Caco-2 (cell line): ENCODE data around the gene MTG1. TPM values are rescaled to one million over a fixed set of nuclear protein-coding genes. Genes with fewer than 3 reads are reported as not detected.
"Not testable (repeated sequence)": the region's sequence is repeated elsewhere in the genome, so short reads cannot be mapped to it uniquely, and the experiment has no call there.

Source experiments
- BruUV-seq: library from RNA; stranded (reverse); fragments of 400-500 nt; replicated peaks from 2 replicates; lab custom pipeline; 2021; lab: Mats Ljungman, UMichigan
- CTCF ChIA-PET: fragments of 300-600 bp; sonication (Branson Sonifier 250); formaldehyde crosslinking; loops from one replicate; lab custom pipeline; 2022; ENCODE audit warnings: antibody characterized with exemption; lab: Charles Lee
- POLR2A ChIA-PET: fragments of 300-600 bp; sonication (Branson Sonifier 250); formaldehyde crosslinking; loops from one replicate; lab custom pipeline; 2022; ENCODE audit warnings: antibody characterized with exemption; lab: Charles Lee
- DNase-seq, 2 experiments: peaks; one replicate each; pipeline versions ENCODE4 v3.0.0 to v3.0.0-alpha.2; 2020 to 2022
- H3K27me3 ChIP-seq: replicated peaks from 2 replicates; pipeline ENCODE4 v1.6.0; 2011; ENCODE audit warnings: low read length; ENCODE audit not compliant: control insufficient read depth, insufficient read depth
- H3K36me3 ChIP-seq: 2 replicates; pipeline ENCODE4 v1.5.1; 2011; ENCODE audit warnings: low read length; ENCODE audit not compliant: control insufficient read depth, insufficient read depth
- H3K4me1 ChIP-seq: fragments of 250-450 bp; sonication (Bioruptor Pico); 2 replicates; pipeline ENCODE4 v1.5.1; 2020; ENCODE audit warnings: mild to moderate bottlenecking
- H3K4me3 ChIP-seq: 2 replicates; pipeline ENCODE4 v1.5.1; 2011; ENCODE audit warnings: low read depth, mild to moderate bottlenecking, control low read depth, low read length
- H3K9me3 ChIP-seq: fragments of 250-450 bp; sonication (Bioruptor Pico); 2 replicates; pipeline ENCODE4 v1.5.1; 2020; ENCODE audit warnings: mild to moderate bottlenecking, moderate library complexity
- H3K27ac Mint-ChIP-seq: one replicate; pipeline ENCODE4 v1.8.0; 2022; ENCODE audit warnings: mixed read lengths; ENCODE audit not compliant: unreplicated experiment
- H3K27me3 Mint-ChIP-seq: one replicate; pipeline ENCODE4 v1.8.0; 2022; ENCODE audit warnings: mixed read lengths; ENCODE audit not compliant: insufficient read depth, unreplicated experiment
- H3K36me3 Mint-ChIP-seq: one replicate; pipeline ENCODE4 v1.8.0; 2022; ENCODE audit warnings: mild to moderate bottlenecking, mixed read lengths; ENCODE audit not compliant: insufficient read depth, unreplicated experiment
- H3K4me1 Mint-ChIP-seq: one replicate; pipeline ENCODE4 v1.8.0; 2022; ENCODE audit warnings: low read depth, mixed read lengths; ENCODE audit not compliant: unreplicated experiment
- H3K4me3 Mint-ChIP-seq: one replicate; pipeline ENCODE4 v1.8.0; 2022; ENCODE audit warnings: mild to moderate bottlenecking, moderate library complexity, mixed read lengths; ENCODE audit not compliant: unreplicated experiment
- H3K9me3 Mint-ChIP-seq: one replicate; pipeline ENCODE4 v1.8.0; 2022; ENCODE audit warnings: mixed read lengths; ENCODE audit not compliant: unreplicated experiment
- intact Hi-C: fragments of 100-400 bp; cut with micrococcal nuclease; formaldehyde crosslinking; loops from one replicate; pipeline ENCODE4 v1.10.0; 2022; ENCODE audit not compliant: unreplicated experiment
- total RNA-seq: library from RNA; stranded (reverse); gene quantifications from 2 replicates; pipeline ENCODE4 v1.2.3, GENCODE V29; 2022
- TF ChIP-seq, protein P1 (sequence below), 2 experiments: fragments of 200-600 bp in 1 of 2; IDR thresholded peaks; 1 replicate in 1 of 2; 2 replicates in 1 of 2; pipeline versions ENCODE4 v1.5.1 to v1.8.0; 2011 to 2022; ENCODE audit warnings: antibody characterized with exemption in 1 of 2, control low read depth in 1 of 2, inconsistent platforms in 1 of 2, low read depth in 1 of 2, low read length in 1 of 2, mild to moderate bottlenecking in 1 of 2, moderate library complexity in 1 of 2; ENCODE audit not compliant: insufficient read depth in 1 of 2, severe bottlenecking in 1 of 2, unreplicated experiment in 1 of 2

Gene MTG1
- total RNA-seq, 1 experiment from 2014 or later = 113 TPM

DNA sequence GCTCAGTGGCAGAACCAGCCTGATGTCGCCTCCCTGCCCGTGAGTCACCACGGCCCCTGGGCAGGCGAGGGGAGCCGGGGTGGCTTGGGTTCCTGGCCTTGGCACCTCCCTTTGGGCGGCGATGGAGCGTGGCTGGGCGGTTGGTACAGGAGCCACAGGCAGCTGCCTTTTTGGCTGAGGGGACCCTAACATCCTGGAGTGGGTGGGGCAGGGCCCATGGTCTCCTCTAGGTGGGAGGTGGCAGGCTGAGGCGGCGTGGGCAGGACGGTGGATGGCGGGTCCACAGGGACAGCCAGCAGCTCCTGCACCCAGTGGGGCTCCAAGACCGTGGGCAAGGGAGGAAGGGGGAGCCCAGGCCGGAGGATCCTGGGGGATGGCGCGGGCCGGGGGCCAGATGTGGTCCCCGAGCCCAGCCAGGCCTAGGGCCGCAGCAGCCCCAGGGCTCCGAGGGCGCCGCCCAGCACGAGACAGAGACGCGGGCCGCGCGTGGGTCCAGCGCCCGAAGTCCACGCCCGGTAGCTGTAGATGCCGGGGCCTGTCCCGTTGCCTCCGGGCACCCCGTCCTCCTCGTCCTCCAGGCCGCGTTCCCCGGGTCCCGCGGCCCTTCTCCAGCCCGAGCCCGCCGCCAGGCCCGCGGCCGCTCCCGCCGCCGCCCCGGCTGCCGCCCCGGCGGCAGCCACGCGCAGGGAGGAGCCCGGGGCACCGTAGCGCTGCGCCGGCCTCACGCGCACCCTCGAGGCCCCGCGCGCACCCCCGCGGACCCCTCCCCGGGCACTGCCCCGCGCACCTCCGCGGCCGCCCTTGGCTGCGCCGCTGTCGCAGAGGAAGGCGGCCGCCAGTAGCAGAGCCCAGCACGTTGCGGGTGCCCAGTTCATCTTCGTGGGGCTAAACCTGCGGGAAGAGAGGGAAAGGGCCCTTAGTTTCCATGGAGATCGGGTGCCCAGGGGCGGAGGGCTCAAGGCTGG, 29.1 kb downstream of the MTG1 start:
- CTCF ChIA-PET = no interaction called here
- peaks cover 1% of the 10 kb centered on the region for H3K36me3 ChIP-seq
- intact Hi-C loops = no loop called here

DNA sequence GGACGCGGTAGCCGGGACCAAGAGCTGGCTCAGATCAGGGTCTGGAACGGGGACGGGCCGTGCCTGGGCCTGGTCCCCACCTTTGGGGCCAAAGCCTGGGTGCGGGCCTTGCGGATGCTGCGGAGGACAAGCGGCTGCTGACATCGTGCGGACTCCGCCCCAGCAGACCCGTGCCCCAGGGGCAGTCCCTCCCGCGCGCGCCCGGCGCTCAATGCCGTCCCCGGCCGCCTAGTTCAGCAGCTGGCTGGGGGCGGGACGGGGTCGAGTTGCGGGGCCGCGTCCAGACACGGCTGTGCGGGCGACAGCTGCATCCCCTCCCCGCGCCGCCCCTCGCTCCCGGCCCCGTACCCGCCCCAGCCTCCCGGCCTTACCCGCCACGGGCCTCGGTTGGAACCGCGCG, 30.1 kb downstream of the MTG1 start:
- POLR2A ChIA-PET, H3K27ac Mint-ChIP-seq: not testable (repeated sequence)

More for the DNA sequence above, 29.1 kb downstream of the MTG1 start:
- POLR2A ChIA-PET = no interaction called here
- Histone ChIP-seq H3K4me1 (peaks cover 5% of the 10 kb centered on the region; the same call in 1 of the 2 replicates), H3K27me3 (no peaks in the 10 kb centered on the region), H3K9me3 (no peaks in the 10 kb centered on the region), H3K4me3 (peak overlapping the region; percentile 22)
- Mint-ChIP-seq H3K27me3 (no peaks in the 10 kb centered on the region), H3K9me3 (no peaks in the 10 kb centered on the region), H3K4me1 (no peaks in the 10 kb centered on the region), H3K36me3 (peaks cover 56% of the 10 kb centered on the region), H3K27ac (no peak overlapping the region), H3K4me3 (peak overlapping the region; percentile 61)
- DNase-seq = no peak
- TF ChIP-seq, protein P1, sequence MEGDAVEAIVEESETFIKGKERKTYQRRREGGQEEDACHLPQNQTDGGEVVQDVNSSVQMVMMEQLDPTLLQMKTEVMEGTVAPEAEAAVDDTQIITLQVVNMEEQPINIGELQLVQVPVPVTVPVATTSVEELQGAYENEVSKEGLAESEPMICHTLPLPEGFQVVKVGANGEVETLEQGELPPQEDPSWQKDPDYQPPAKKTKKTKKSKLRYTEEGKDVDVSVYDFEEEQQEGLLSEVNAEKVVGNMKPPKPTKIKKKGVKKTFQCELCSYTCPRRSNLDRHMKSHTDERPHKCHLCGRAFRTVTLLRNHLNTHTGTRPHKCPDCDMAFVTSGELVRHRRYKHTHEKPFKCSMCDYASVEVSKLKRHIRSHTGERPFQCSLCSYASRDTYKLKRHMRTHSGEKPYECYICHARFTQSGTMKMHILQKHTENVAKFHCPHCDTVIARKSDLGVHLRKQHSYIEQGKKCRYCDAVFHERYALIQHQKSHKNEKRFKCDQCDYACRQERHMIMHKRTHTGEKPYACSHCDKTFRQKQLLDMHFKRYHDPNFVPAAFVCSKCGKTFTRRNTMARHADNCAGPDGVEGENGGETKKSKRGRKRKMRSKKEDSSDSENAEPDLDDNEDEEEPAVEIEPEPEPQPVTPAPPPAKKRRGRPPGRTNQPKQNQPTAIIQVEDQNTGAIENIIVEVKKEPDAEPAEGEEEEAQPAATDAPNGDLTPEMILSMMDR (IDR thresholded peaks at IDR 0.05; ENCODE audit: insufficient read depth in 1 of 2, low read depth in 1 of 2, low read length in 1 of 2, severe bottlenecking in 1 of 2, unreplicated experiment in 1 of 2) = no peak
- no TSS peak for BruUV-seq

DNA sequence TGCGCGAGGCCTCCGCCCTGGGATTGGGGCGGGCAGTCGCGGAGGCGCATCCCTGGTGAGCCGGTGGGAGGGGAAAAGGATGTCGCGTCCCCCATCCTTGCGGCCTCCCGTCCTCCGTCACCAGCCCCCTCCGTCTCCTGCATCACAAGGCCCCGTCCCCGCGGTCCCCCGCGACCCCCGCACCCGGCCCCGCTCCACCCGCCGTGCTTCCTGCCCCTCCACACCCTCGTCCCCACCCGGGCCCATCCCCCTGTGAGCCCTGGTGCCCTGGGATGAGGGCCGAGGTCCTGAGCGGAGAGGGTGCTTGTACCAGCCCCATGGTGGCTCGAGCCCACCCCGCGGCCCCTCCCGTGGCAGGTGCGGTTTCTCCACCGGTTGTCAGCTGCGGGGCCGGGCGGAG, 30.6 kb downstream of the MTG1 start, which contains the start of gene SPRN:
TSS of gene SPRN (minus strand) at position 25 of the 400 bp plus-strand sequence. CDS start 944 bp downstream, outside the sequence.
- H3K9me3 Mint-ChIP-seq, DNase-seq: not testable (repeated sequence)

More for the DNA sequence above, 30.1 kb downstream of the MTG1 start:
- H3K4me1 Mint-ChIP-seq, H3K4me3 ChIP-seq, H3K4me1 ChIP-seq, H3K9me3 Mint-ChIP-seq, H3K36me3 ChIP-seq, DNase-seq, intact Hi-C loops, H3K27me3 Mint-ChIP-seq, CTCF ChIA-PET, H3K27me3 ChIP-seq, H3K9me3 ChIP-seq, H3K4me3 Mint-ChIP-seq, BruUV-seq: not testable (repeated sequence)
- peaks cover 47% of the 10 kb centered on the region for H3K36me3 Mint-ChIP-seq

DNA sequence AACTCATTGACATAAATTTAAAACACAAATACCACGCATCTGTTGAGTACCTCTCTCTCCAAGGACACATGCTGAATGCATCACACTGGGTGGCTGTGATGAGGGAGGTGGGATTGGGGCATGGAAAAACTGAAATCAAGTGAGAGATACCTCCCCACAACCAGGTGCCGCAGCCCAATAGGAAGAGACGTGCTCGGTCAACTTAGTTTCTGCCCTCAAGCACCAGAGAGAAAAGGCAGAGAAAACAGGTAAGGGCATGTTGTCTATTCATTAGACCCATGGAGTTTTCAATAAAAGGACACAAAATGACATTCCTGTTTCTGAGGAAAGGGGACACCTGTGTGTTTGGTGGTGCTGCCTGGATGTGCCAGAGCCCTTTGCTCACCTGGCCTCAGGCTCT, 35.6 kb downstream of the MTG1 start:
- H3K9me3 Mint-ChIP-seq, intact Hi-C loops, BruUV-seq, H3K4me3 Mint-ChIP-seq, CTCF ChIA-PET, H3K36me3 Mint-ChIP-seq, H3K4me1 Mint-ChIP-seq, H3K4me1 ChIP-seq, H3K9me3 ChIP-seq, POLR2A ChIA-PET, H3K27me3 Mint-ChIP-seq, DNase-seq, H3K27me3 ChIP-seq, H3K27ac Mint-ChIP-seq, H3K4me3 ChIP-seq, H3K36me3 ChIP-seq: not testable (repeated sequence)

More for the DNA sequence above, 30.6 kb downstream of the MTG1 start, which contains the start of gene SPRN:
- peak within 1 kb of the TSS; percentile 61 for H3K4me3 Mint-ChIP-seq
- peaks cover 42% of the 10 kb centered on the region for H3K36me3 Mint-ChIP-seq
- BruUV-seq, CTCF ChIA-PET, POLR2A ChIA-PET, H3K27me3 ChIP-seq, H3K4me1 ChIP-seq, H3K9me3 ChIP-seq, intact Hi-C loops, H3K27ac Mint-ChIP-seq, H3K27me3 Mint-ChIP-seq, H3K36me3 ChIP-seq, H3K4me1 Mint-ChIP-seq: not testable (repeated sequence)
- H3K4me3 ChIP-seq = peak within 1 kb of the TSS; percentile 22

DNA sequence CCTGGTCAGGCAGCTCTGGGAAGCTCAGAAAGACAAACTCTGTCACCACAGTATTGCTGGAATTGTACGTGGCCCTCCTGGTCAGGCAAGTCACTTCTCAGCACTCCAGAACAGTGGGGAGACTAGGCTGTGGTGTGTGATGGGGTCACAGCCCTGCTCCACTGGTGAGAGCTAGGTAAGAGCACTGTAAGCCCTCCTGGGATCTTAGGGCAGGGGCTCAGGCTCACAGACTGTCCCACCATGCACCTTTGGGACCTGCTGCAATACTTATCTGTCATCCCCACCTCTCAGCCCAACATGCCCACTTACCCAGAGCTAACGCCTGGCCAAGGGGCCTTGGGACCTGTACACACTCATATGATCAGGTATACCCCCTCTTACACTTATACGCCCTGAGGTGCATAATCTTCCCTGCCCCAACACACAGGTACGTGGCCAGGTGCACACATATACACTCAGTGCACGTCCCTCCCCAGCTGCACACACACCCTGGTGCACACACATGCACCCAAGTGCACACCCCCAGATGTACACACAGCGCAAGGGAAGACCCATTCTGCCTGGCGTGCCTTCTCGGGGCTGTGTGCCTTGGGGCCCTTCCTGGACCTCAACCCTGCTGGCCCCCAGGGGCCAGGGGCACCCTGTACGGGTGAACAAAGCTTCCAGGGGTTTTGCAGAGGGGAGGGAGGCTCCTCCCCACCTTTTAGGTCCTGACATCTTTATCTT, 38.1 kb downstream of the MTG1 start:
- CTCF ChIA-PET, DNase-seq, POLR2A ChIA-PET, H3K36me3 Mint-ChIP-seq, H3K36me3 ChIP-seq, H3K27me3 Mint-ChIP-seq, intact Hi-C loops, H3K27me3 ChIP-seq, BruUV-seq, H3K27ac Mint-ChIP-seq, H3K4me1 Mint-ChIP-seq, H3K4me3 ChIP-seq, H3K4me3 Mint-ChIP-seq, H3K9me3 Mint-ChIP-seq, H3K9me3 ChIP-seq, H3K4me1 ChIP-seq: not testable (repeated sequence)

DNA sequence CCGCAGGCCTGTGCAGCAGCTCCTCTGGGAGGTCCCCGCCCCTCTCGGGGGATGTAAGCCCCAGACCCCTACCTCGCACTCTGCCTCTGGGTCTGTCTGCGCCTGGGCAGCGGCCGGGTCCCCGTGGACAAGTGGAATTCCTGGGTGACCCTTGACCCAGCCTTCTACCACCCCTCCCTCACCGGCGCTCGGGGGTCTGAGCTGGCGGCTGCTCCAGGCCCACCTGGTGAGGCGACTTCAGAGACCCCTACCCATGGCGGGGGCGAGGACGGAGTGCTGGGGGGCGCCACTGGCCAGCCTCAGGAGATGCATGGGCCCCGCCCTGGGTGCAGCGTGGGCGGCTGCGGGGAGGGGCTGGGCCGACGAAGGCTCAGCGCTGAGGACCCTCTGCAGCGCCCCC, 38.8 kb downstream of the MTG1 start:
- H3K27ac Mint-ChIP-seq, H3K4me3 Mint-ChIP-seq, H3K4me3 ChIP-seq, POLR2A ChIA-PET, H3K27me3 ChIP-seq, H3K36me3 Mint-ChIP-seq, BruUV-seq, H3K4me1 ChIP-seq, CTCF ChIA-PET, H3K27me3 Mint-ChIP-seq, DNase-seq, H3K9me3 ChIP-seq, H3K9me3 Mint-ChIP-seq, H3K36me3 ChIP-seq, H3K4me1 Mint-ChIP-seq, intact Hi-C loops: not testable (repeated sequence)
